HepG2 (cell line): ENCODE measurements around the gene HS3ST4. TPM values are rescaled to one million over a fixed set of nuclear protein-coding genes. Genes with fewer than 3 reads are reported as not detected.

ENCODE experiments used
- ATAC-seq: fragments of 200-7000 bp; cut with Tn5 transposase; 3 replicates; pipeline ENCODE4 v1.9.1; 2020; ENCODE audit warnings: mild to moderate bottlenecking, moderate library complexity
- BruUV-seq: library from RNA; stranded (reverse); fragments of 400-500 nt; replicated peaks from 2 replicates; lab custom pipeline; 2021; lab: Mats Ljungman, UMichigan
- CTCF ChIA-PET: fragments of 300-600 bp; formaldehyde crosslinking; extraction: SDS; loops from one replicate; lab custom pipeline; 2021; ENCODE audit warnings: low total read pairs, inconsistent platforms, low intra/inter-chr PET ratio; lab: Yijun Ruan, JAX
- POLR2A ChIA-PET: fragments of 350-600 bp; sonication (Branson Sonifier 250); formaldehyde crosslinking; loops from one replicate; lab custom pipeline; 2020; ENCODE audit warnings: antibody characterized with exemption, inconsistent platforms; lab: Yijun Ruan, JAX
- DNase-seq: peaks from one replicate; pipeline ENCODE4 v3.0.0-alpha.2; 2015; ENCODE audit warnings: low spot score
- FAIRE-seq: peaks from 3 replicates; lab custom pipeline; 2011; peaks lifted over from hg19 to GRCh38; lab: Jason Lieb, UNC
- H2AFZ ChIP-seq: one replicate; pipeline ENCODE4 v1.6.1; 2011; ENCODE audit warnings: low read length, inconsistent platforms
- H3K27ac ChIP-seq: fragments of 300-600 bp; 3 replicates; pipeline ENCODE4 v1.8.0; 2011; ENCODE audit warnings: mixed run types, mild to moderate bottlenecking, mixed read lengths, low read length, inconsistent platforms; ENCODE audit not compliant: insufficient read depth; ENCODE audit errors: extremely low read length
- H3K27me3 ChIP-seq, 2 experiments: fragments of 200-600 bp in 1 of 2; 2 replicates in 1 of 2; 3 replicates in 1 of 2; pipeline versions ENCODE4 v1.6.0 to v1.8.0; 2011; ENCODE audit warnings: low read length in 2 of 2, mild to moderate bottlenecking in 2 of 2, moderate library complexity in 2 of 2, inconsistent platforms in 1 of 2; ENCODE audit not compliant: insufficient read depth in 2 of 2, control insufficient read depth in 1 of 2
- H3K36me3 ChIP-seq, 2 experiments: fragments of 200-600 bp in 1 of 2; replicated peaks in 1 of 2; 2 replicates in 1 of 2; 3 replicates in 1 of 2; pipeline versions ENCODE4 v1.5.1 to v1.8.0; 2011; ENCODE audit warnings: low read length in 2 of 2, inconsistent platforms in 1 of 2; ENCODE audit not compliant: insufficient read depth in 2 of 2, control insufficient read depth in 1 of 2
- H3K4me1 ChIP-seq: 2 replicates; pipeline ENCODE4 v1.5.1; 2012; ENCODE audit warnings: low read length, inconsistent platforms; ENCODE audit not compliant: insufficient read depth
- H3K4me2 ChIP-seq: 2 replicates; pipeline ENCODE4 v1.6.0; 2011; ENCODE audit warnings: low read depth, low read length, inconsistent platforms
- H3K4me3 ChIP-seq, 3 experiments: fragments of 200-600 bp in 1 of 3; sonication (generic), shearing (Covaris generic) in 1 of 3; replicated peaks in 1 of 3; 2 replicates each; pipeline ENCODE4 v1.5.1; 2011 to 2016; ENCODE audit warnings: low read length in 3 of 3, inconsistent platforms in 2 of 3, low read depth in 2 of 3, mild to moderate bottlenecking in 2 of 3, control low read depth in 1 of 3, mixed read lengths in 1 of 3; ENCODE audit not compliant: insufficient read depth in 1 of 3
- H3K79me2 ChIP-seq: one replicate; pipeline ENCODE4 v1.6.1; 2011; ENCODE audit warnings: low read length, inconsistent platforms; ENCODE audit not compliant: insufficient read depth
- H3K9ac ChIP-seq: 2 replicates; pipeline ENCODE4 v1.6.0; 2011; ENCODE audit warnings: mild to moderate bottlenecking, low read depth, low read length, inconsistent platforms; ENCODE audit not compliant: insufficient read depth
- H3K9me3 ChIP-seq: 2 replicates; pipeline ENCODE4 v1.5.1; 2012; ENCODE audit warnings: mild to moderate bottlenecking, low read length
- H4K20me1 ChIP-seq: 2 replicates; pipeline ENCODE4 v1.6.0; 2011; ENCODE audit warnings: inconsistent platforms, mild to moderate bottlenecking, low read length, moderate library complexity; ENCODE audit not compliant: insufficient read depth
- AGO2 ChIP-seq: fragments of 200-400 bp; formaldehyde crosslinking; optimal IDR thresholded peaks from 2 replicates; pipeline ENCODE3; 2017; ENCODE audit warnings: mild to moderate bottlenecking, low read depth, low read length, moderate library complexity
- CENPT ChIP-seq: sonication (generic); formaldehyde crosslinking; IDR thresholded peaks from 2 replicates; pipeline ENCODE4 v1.8.0; 2022; ENCODE audit warnings: low read depth, mild to moderate bottlenecking, moderate library complexity, missing genetic modification reagents
- EZH2 ChIP-seq: conservative IDR thresholded peaks from 2 replicates; pipeline ENCODE4 v1.6.1; 2012; ENCODE audit warnings: mild to moderate bottlenecking, low read depth, low read length, moderate library complexity
- FOSL1 ChIP-seq: sonication (generic); formaldehyde crosslinking; IDR thresholded peaks from 2 replicates; pipeline ENCODE4 v1.9.0; 2021; ENCODE audit warnings: missing genetic modification reagents, borderline replicate concordance
- KAT8 ChIP-seq: IDR thresholded peaks from 2 replicates; pipeline ENCODE4 v1.6.1; 2016; ENCODE audit warnings: missing genetic modification reagents, missing compliant biosample characterization
- PTBP1 ChIP-seq: fragments of 200-400 bp; formaldehyde crosslinking; IDR thresholded peaks from 2 replicates; pipeline ENCODE4 v1.6.1; 2018; ENCODE audit warnings: low read length, low read depth; ENCODE audit not compliant: poor library complexity, severe bottlenecking
- RBAK ChIP-seq: sonication (generic); formaldehyde crosslinking; IDR thresholded peaks from 2 replicates; pipeline ENCODE4 v1.5.1; 2020; ENCODE audit warnings: mild to moderate bottlenecking, missing genetic modification reagents
- RBM22 ChIP-seq: fragments of 200-400 bp; formaldehyde crosslinking; optimal IDR thresholded peaks from 2 replicates; pipeline ENCODE3; 2017; ENCODE audit warnings: mild to moderate bottlenecking, low read length, moderate library complexity
- ZNF160 ChIP-seq: sonication (generic); formaldehyde crosslinking; IDR thresholded peaks from 2 replicates; pipeline ENCODE4 v1.8.0; 2022; ENCODE audit warnings: mild to moderate bottlenecking, inconsistent platforms, missing genetic modification reagents
- ZNF570 ChIP-seq: sonication (generic); formaldehyde crosslinking; IDR thresholded peaks from 2 replicates; pipeline ENCODE4 v1.4.0; 2020; ENCODE audit warnings: mild to moderate bottlenecking, missing genetic modification reagents, borderline replicate concordance
- ZNF841 ChIP-seq: sonication (generic); formaldehyde crosslinking; IDR thresholded peaks from 2 replicates; pipeline ENCODE4 v1.8.1; 2023; ENCODE audit warnings: missing genetic modification reagents, borderline replicate concordance
- WGBS: methylation state at CpG from one replicate; pipeline ENCODE4 v1.1.6; 2017; ENCODE audit warnings: low lambda C conversion rate; 5-methylcytosine and 5-hydroxymethylcytosine counted together
- in situ Hi-C: cut with HindIII; loops from 2 replicates; pipeline ENCODE4 v1.10.0; 2017; ENCODE audit warnings: low pct_unique_long_range_greater_than_20kb; ENCODE audit not compliant: extremely low pct_ligation_motif_present
- intact Hi-C: fragments of 100-400 bp; cut with micrococcal nuclease; formaldehyde crosslinking; loops from one replicate; pipeline ENCODE4 v1.10.0; 2022; ENCODE audit not compliant: unreplicated experiment
- polyA plus RNA-seq, 8 experiments: library from polyadenylated mRNA; depleted of rRNA in 3 of 8; stranded (reverse) in 7 of 8; unstranded in 1 of 8; fragments of >200 nt; fragmentation: Illumina TruSeq in 4 of 8; extraction: Trizol in 4 of 8; gene quantifications; 2 replicates each; pipeline versions ENCODE4 v1.2.1 to v1.2.3, GENCODE V29; 2011 to 2016; ENCODE audit warnings: low read depth in 4 of 8, missing spikeins in 1 of 8, mixed read lengths in 1 of 8; ENCODE audit not compliant: insufficient read depth in 1 of 8
- total RNA-seq, 5 experiments: library from RNA; depleted of rRNA; stranded (reverse); fragments of >200 nt; fragmentation: Illumina TruSeq; extraction: Trizol; gene quantifications; 2 replicates each; pipeline ENCODE4 v1.2.3, GENCODE V29; 2016; ENCODE audit warnings: low read depth in 1 of 5
- TF ChIP-seq, protein P1 (sequence below): sonication (generic); formaldehyde crosslinking; IDR thresholded peaks from 2 replicates; pipeline ENCODE4 v1.4.0; 2020; ENCODE audit warnings: missing genetic modification reagents
- TF ChIP-seq, protein P2 (sequence below): sonication (generic); formaldehyde crosslinking; IDR thresholded peaks from 2 replicates; pipeline ENCODE4 v1.5.1; 2020; ENCODE audit warnings: mild to moderate bottlenecking, missing genetic modification reagents
- TF ChIP-seq, protein P3 (sequence below): sonication (generic); formaldehyde crosslinking; IDR thresholded peaks from 2 replicates; pipeline ENCODE4 v1.8.1; 2023; ENCODE audit warnings: mild to moderate bottlenecking, inconsistent platforms, moderate library complexity, missing genetic modification reagents, borderline replicate concordance
- TF ChIP-seq, protein P4 (sequence below): sonication (generic); formaldehyde crosslinking; conservative IDR thresholded peaks from 2 replicates; pipeline ENCODE4 v1.8.1; 2023; ENCODE audit warnings: missing genetic modification reagents
- TF ChIP-seq, protein P5 (sequence below): sonication (generic); formaldehyde crosslinking; IDR thresholded peaks from 2 replicates; pipeline ENCODE4 v1.4.0; 2020; ENCODE audit warnings: mild to moderate bottlenecking, missing genetic modification reagents

The HS3ST4 gene
- total and polyA plus RNA-seq, 2 of the 13 experiments (the other 11 are each of a cell fraction or from before 2014, with no cell fraction given), result not detected

DNA sequence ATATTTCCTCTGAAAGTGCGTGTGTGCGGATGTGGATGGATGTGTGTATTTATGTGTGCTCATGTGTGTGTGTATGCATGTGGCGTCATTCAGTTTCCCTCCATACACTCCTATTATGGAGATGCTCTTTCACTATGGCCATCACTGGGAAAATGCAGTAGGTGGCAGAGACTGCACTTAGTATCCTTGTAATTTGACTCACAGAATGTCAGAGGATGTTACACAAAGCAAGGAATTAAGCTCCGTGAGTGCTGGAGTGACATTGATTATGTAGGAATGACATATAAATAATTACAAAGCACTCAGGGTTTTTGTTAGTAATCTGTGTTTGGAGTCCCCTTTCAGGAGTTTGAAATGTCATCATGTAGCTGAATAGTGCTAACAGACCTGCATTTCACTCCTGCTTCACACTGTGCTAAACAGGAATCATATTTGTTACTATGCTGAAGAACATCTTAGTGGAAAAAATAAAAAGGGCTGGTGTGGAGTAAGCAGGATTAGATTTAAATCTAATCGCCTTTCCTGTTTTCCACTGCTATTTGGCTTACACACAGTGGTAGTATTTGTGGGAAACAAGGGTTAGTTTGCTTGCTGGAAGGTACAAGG, 59.6 kb downstream of the HS3ST4 start:
- Histone ChIP-seq H2AFZ (no peak overlapping the region), H3K9me3 (peaks cover under 1% of the 10 kb centered on the region; the same call in 1 of the 2 replicates), H3K27me3 (no peaks in the 10 kb centered on the region), H3K9ac (no peak overlapping the region), H3K27ac (no peak overlapping the region), H3K4me1 (no peaks in the 10 kb centered on the region), H4K20me1 (no peaks in the 10 kb centered on the region), H3K79me2 (no peaks in the 10 kb centered on the region), H3K4me3 (no peak overlapping the region), H3K36me3 (no peaks in the 10 kb centered on the region), H3K4me2 (no peak overlapping the region)
- POLR2A ChIA-PET, result no interaction called here
- CTCF ChIA-PET, result no interaction called here
- WGBS, result 18% methylated on average over 5 of the region's 5 CpGs
- in situ Hi-C loops, result no loop called here
- no TSS peak for BruUV-seq
- FAIRE-seq (no peak), ATAC-seq (no peak), DNase-seq (no peak)
- intact Hi-C loops, result no loop called here
- no peak for TF ChIP-seq ZNF841 (CRISPR knock-in tag)
- no peak for TF ChIP-seq ZNF570 (CRISPR knock-in tag)
- TF ChIP-seq AGO2, result no peak
- TF ChIP-seq EZH2, result no peak
- TF ChIP-seq, protein P1, sequence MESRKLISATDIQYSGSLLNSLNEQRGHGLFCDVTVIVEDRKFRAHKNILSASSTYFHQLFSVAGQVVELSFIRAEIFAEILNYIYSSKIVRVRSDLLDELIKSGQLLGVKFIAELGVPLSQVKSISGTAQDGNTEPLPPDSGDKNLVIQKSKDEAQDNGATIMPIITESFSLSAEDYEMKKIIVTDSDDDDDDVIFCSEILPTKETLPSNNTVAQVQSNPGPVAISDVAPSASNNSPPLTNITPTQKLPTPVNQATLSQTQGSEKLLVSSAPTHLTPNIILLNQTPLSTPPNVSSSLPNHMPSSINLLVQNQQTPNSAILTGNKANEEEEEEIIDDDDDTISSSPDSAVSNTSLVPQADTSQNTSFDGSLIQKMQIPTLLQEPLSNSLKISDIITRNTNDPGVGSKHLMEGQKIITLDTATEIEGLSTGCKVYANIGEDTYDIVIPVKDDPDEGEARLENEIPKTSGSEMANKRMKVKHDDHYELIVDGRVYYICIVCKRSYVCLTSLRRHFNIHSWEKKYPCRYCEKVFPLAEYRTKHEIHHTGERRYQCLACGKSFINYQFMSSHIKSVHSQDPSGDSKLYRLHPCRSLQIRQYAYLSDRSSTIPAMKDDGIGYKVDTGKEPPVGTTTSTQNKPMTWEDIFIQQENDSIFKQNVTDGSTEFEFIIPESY (CRISPR knock-in tag), result no peak
- no peak for TF ChIP-seq RBM22
- TF ChIP-seq, protein P2, sequence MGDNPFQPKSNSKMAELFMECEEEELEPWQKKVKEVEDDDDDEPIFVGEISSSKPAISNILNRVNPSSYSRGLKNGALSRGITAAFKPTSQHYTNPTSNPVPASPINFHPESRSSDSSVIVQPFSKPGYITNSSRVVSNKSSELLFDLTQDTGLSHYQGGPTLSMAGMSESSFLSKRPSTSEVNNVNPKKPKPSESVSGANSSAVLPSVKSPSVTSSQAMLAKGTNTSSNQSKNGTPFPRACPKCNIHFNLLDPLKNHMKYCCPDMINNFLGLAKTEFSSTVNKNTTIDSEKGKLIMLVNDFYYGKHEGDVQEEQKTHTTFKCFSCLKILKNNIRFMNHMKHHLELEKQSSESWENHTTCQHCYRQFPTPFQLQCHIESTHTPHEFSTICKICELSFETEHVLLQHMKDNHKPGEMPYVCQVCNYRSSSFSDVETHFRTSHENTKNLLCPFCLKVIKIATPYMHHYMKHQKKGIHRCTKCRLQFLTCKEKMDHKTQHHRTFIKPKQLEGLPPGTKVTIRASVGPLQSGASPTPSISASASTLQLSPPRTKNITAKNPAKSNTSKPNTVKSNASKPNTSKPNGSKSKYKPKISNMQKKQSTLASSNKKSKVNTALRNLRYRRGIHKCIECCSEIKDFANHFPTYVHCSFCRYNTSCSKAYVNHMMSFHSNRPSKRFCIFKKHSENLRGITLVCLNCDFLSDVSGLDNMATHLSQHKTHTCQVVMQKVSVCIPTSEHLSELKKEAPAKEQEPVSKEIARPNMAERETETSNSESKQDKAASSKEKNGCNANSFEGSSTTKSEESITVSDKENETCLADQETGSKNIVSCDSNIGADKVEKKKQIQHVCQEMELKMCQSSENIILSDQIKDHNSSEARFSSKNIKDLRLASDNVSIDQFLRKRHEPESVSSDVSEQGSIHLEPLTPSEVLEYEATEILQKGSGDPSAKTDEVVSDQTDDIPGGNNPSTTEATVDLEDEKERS (CRISPR knock-in tag), result no peak
- TF ChIP-seq ZNF160, result no peak
- no peak for TF ChIP-seq RBAK (CRISPR knock-in tag)
- no peak for TF ChIP-seq CENPT (CRISPR knock-in tag)
- TF ChIP-seq, protein P3, sequence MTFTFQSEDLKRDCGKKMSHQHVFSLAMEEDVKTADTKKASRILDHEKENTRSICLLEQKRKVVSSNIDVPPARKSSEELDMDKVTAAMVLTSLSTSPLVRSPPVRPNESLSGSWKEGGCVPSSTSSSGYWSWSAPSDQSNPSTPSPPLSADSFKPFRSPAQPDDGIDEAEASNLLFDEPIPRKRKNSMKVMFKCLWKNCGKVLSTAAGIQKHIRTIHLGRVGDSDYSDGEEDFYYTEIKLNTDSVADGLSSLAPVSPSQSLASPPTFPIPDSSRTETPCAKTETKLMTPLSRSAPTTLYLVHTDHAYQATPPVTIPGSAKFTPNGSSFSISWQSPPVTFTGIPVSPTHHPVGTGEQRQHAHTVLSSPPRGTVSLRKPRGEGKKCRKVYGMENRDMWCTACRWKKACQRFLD (CRISPR knock-in tag), result no peak
- no peak for TF ChIP-seq KAT8
- no peak for TF ChIP-seq PTBP1
- TF ChIP-seq, protein P4, sequence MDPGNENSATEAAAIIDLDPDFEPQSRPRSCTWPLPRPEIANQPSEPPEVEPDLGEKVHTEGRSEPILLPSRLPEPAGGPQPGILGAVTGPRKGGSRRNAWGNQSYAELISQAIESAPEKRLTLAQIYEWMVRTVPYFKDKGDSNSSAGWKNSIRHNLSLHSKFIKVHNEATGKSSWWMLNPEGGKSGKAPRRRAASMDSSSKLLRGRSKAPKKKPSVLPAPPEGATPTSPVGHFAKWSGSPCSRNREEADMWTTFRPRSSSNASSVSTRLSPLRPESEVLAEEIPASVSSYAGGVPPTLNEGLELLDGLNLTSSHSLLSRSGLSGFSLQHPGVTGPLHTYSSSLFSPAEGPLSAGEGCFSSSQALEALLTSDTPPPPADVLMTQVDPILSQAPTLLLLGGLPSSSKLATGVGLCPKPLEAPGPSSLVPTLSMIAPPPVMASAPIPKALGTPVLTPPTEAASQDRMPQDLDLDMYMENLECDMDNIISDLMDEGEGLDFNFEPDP (CRISPR knock-in tag), result no peak
- no peak for TF ChIP-seq FOSL1
- TF ChIP-seq, protein P5, sequence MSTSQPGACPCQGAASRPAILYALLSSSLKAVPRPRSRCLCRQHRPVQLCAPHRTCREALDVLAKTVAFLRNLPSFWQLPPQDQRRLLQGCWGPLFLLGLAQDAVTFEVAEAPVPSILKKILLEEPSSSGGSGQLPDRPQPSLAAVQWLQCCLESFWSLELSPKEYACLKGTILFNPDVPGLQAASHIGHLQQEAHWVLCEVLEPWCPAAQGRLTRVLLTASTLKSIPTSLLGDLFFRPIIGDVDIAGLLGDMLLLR (CRISPR knock-in tag), result no peak
